Natural killer cell (primary cell): Measurements from ENCODE around the gene SMPD3. TPM values are rescaled to one million over a fixed set of nuclear protein-coding genes. Genes with fewer than 3 reads are reported as not detected.

Experiments used
- ATAC-seq, 3 donors: fragments of 150-1000 bp in 2 of 3; fragments of 200-7000 bp in 1 of 3; cut with Tn5 transposase; 1 replicate in 1 of 3; 2 replicates in 2 of 3; pipeline ENCODE4 v1.10.0; 2021; ENCODE audit warnings: mild to moderate bottlenecking in 2 of 3, moderate library complexity in 2 of 3
- DNase-seq, 2 donors: peaks; one replicate each; pipeline versions ENCODE4 v3.0.0 to v3.0.0-alpha.2; 2013 to 2021; ENCODE audit warnings: mixed read lengths in 1 of 2
- H3K27ac ChIP-seq: one replicate; pipeline ENCODE4 v1.5.1; 2013; ENCODE audit warnings: mild to moderate bottlenecking, low read length
- H3K27me3 ChIP-seq: one replicate; pipeline ENCODE4 v1.6.1; 2013; ENCODE audit warnings: low read length; ENCODE audit not compliant: control insufficient read depth, insufficient read depth
- H3K36me3 ChIP-seq: one replicate; pipeline ENCODE4 v1.6.1; 2013; ENCODE audit warnings: low read length; ENCODE audit not compliant: control insufficient read depth, insufficient read depth
- H3K4me1 ChIP-seq: one replicate; pipeline ENCODE4 v1.6.1; 2013; ENCODE audit warnings: low read length; ENCODE audit not compliant: control insufficient read depth, insufficient read depth
- H3K4me3 ChIP-seq: one replicate; pipeline ENCODE4 v1.5.1; 2013; ENCODE audit warnings: low read length
- H3K9me3 ChIP-seq: one replicate; pipeline ENCODE4 v1.6.1; 2013; ENCODE audit warnings: low read length; ENCODE audit not compliant: control insufficient read depth, insufficient read depth
- H3K27ac Mint-ChIP-seq, 2 donors: one replicate each; pipeline ENCODE4 v1.8.0; 2022; ENCODE audit warnings: mild to moderate bottlenecking in 2 of 2, mixed read lengths in 2 of 2, moderate library complexity in 1 of 2
- H3K27me3 Mint-ChIP-seq, 2 donors: one replicate each; pipeline ENCODE4 v1.8.0; 2022; ENCODE audit warnings: low read depth in 2 of 2, mixed read lengths in 2 of 2
- H3K36me3 Mint-ChIP-seq: one replicate; pipeline ENCODE4 v1.8.0; 2022; ENCODE audit warnings: mixed read lengths
- H3K4me1 Mint-ChIP-seq, 2 donors: one replicate each; pipeline ENCODE4 v1.8.0; 2022; ENCODE audit warnings: mixed read lengths in 2 of 2
- H3K4me3 Mint-ChIP-seq: one replicate; pipeline ENCODE4 v1.8.0; 2022; ENCODE audit warnings: mild to moderate bottlenecking, moderate library complexity, mixed read lengths
- H3K9me3 Mint-ChIP-seq, 2 donors: one replicate each; pipeline ENCODE4 v1.8.0; 2022; ENCODE audit warnings: mixed read lengths in 2 of 2
- WGBS: methylation state at CpG from one replicate; pipeline ENCODE4 v1.1.7; 2013; ENCODE audit warnings: missing lambda C conversion rate; ENCODE audit not compliant: insufficient coverage; 5-methylcytosine and 5-hydroxymethylcytosine counted together
- intact Hi-C: fragments of 100-400 bp; cut with micrococcal nuclease; formaldehyde crosslinking; loops from one replicate; pipeline ENCODE4 v1.14.2; 2022
- total RNA-seq, 4 donors: library from RNA; stranded (reverse); fragments of 120-200 nt in 1 of 4; gene quantifications; one replicate each; pipeline versions ENCODE4 v1.2.3 to v1.2.4, GENCODE V29; 2013 to 2022
- TF ChIP-seq, protein P1 (sequence below): fragments of 200-600 bp; IDR thresholded peaks from one replicate; pipeline ENCODE4 v1.8.0; 2022; ENCODE audit warnings: antibody characterized with exemption

SMPD3 gene
- total RNA-seq, 3 donors from 2014 or later (not counting 1 experiment from before 2014, with no cell fraction given) = 2.4 to 13.3 (median 3.2) TPM

- H3K27me3 ChIP-seq = no peaks in the 10 kb centered on the region
- no peak overlapping the region for H3K27ac ChIP-seq
- no peak for ATAC-seq
- Mint-ChIP-seq H3K4me1 (no peaks in the 10 kb centered on the region), H3K4me3 (no peak overlapping the region), H3K9me3 (no peaks in the 10 kb centered on the region), H3K27ac (no peak overlapping the region), H3K36me3 (no peaks in the 10 kb centered on the region), H3K27me3 (peaks cover 0 to 4% of the 10 kb centered on the region in 2 donors)
- no peak for DNase-seq
- TF ChIP-seq, protein P1, sequence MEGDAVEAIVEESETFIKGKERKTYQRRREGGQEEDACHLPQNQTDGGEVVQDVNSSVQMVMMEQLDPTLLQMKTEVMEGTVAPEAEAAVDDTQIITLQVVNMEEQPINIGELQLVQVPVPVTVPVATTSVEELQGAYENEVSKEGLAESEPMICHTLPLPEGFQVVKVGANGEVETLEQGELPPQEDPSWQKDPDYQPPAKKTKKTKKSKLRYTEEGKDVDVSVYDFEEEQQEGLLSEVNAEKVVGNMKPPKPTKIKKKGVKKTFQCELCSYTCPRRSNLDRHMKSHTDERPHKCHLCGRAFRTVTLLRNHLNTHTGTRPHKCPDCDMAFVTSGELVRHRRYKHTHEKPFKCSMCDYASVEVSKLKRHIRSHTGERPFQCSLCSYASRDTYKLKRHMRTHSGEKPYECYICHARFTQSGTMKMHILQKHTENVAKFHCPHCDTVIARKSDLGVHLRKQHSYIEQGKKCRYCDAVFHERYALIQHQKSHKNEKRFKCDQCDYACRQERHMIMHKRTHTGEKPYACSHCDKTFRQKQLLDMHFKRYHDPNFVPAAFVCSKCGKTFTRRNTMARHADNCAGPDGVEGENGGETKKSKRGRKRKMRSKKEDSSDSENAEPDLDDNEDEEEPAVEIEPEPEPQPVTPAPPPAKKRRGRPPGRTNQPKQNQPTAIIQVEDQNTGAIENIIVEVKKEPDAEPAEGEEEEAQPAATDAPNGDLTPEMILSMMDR = no peak
- intact Hi-C loops = no loop called here
- H3K4me1 ChIP-seq = no peaks in the 10 kb centered on the region
- H3K9me3 ChIP-seq = no peaks in the 10 kb centered on the region
- no peaks in the 10 kb centered on the region for H3K36me3 ChIP-seq
- no peak overlapping the region for H3K4me3 ChIP-seq
Measured at GRCh38 chr16:68426347-68426652, 22.0 kb downstream of the SMPD3 start.

GRCh38 chr16:68425498-68426346, 22.6 kb downstream of the SMPD3 start:
- H3K9me3 ChIP-seq = no peaks in the 10 kb centered on the region
- no peaks in the 10 kb centered on the region for H3K27me3 ChIP-seq
- no peaks in the 10 kb centered on the region for H3K36me3 ChIP-seq
- Mint-ChIP-seq H3K4me1 (no peaks in the 10 kb centered on the region), H3K27ac (no peak overlapping the region), H3K27me3 (peaks cover 0 to 2% of the 10 kb centered on the region in 2 donors), H3K9me3 (no peaks in the 10 kb centered on the region), H3K36me3 (no peaks in the 10 kb centered on the region), H3K4me3 (no peak overlapping the region)
- no peak overlapping the region for H3K27ac ChIP-seq
- TF ChIP-seq, protein P1 = no peak
- DNase-seq = peak in 1 of 2 donors; percentile 25
- ATAC-seq = no peak
- intact Hi-C loops = no loop called here
- H3K4me3 ChIP-seq = no peak overlapping the region
- no peaks in the 10 kb centered on the region for H3K4me1 ChIP-seq
- 75% methylated on average over 9 of the region's 9 CpGs for WGBS

GRCh38 chr16:68423771-68424170, 24.5 kb downstream of the SMPD3 start:
- no peaks in the 10 kb centered on the region for H3K9me3 ChIP-seq
- intact Hi-C loops = no loop called here
- TF ChIP-seq, protein P1 = no peak
- no peaks in the 10 kb centered on the region for H3K36me3 Mint-ChIP-seq
- no peak overlapping the region for H3K27ac Mint-ChIP-seq
- no peaks in the 10 kb centered on the region for H3K27me3 ChIP-seq
- 81% methylated on average over 5 of the region's 5 CpGs for WGBS
- H3K27me3 Mint-ChIP-seq = no peaks in the 10 kb centered on the region
- ATAC-seq (no peak), DNase-seq (no peak)
- H3K36me3 ChIP-seq = no peaks in the 10 kb centered on the region
- H3K4me1 Mint-ChIP-seq = peaks cover 3% of the 10 kb centered on the region in 2 donors
- H3K4me3 ChIP-seq = no peak overlapping the region
- peaks cover 4% of the 10 kb centered on the region for H3K4me1 ChIP-seq
- no peaks in the 10 kb centered on the region for H3K9me3 Mint-ChIP-seq
- H3K27ac ChIP-seq = no peak overlapping the region
- no peak overlapping the region for H3K4me3 Mint-ChIP-seq
